Right lobe of liver (tissue), 4 donors: ENCODE results near the gene DNASE1L3.

Source experiments
- POLR2A ChIP-seq: fragments of 450-650 bp; IDR thresholded peaks from one replicate; pipeline ENCODE4 v1.6.1; 2017; ENCODE audit warnings: antibody characterized with exemption, mild to moderate bottlenecking
- TF ChIP-seq, protein P1 (sequence below), 4 donors: fragments of 200-600 bp in 3 of 4; fragments of 450-650 bp in 1 of 4; IDR thresholded peaks; one replicate each; pipeline versions ENCODE4 v1.5.1 to v1.8.0; 2016 to 2022; ENCODE audit warnings: antibody characterized with exemption in 4 of 4, mild to moderate bottlenecking in 2 of 4
- donor health status: DM: no; HTN: no; CAD: no.
- donor health status: DM: no; HTN: no; CAD: no.
- donor health status: DM: no; HTN: yes; CAD: no.

DNA sequence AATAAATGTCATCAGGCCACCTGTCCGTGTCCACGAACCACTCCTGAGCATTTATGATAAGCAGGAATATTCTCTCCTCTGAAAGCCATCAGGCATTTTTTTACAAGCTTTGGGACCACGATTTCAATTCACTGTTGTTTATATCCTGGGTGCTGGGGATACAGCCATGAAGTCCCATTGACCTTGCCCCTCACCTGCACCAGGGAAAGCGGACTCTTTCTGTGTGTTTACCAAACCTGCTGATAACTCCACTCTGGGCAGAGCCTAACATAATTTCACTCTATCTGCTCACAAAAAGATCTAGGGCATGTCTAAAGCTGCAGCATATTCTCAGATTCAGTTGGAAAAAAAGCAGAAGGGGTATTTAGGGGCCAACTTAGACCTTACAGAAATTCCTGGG lies 4.8 kb downstream of the DNASE1L3 start:
- no peak for TF ChIP-seq POLR2A
- TF ChIP-seq, protein P1, sequence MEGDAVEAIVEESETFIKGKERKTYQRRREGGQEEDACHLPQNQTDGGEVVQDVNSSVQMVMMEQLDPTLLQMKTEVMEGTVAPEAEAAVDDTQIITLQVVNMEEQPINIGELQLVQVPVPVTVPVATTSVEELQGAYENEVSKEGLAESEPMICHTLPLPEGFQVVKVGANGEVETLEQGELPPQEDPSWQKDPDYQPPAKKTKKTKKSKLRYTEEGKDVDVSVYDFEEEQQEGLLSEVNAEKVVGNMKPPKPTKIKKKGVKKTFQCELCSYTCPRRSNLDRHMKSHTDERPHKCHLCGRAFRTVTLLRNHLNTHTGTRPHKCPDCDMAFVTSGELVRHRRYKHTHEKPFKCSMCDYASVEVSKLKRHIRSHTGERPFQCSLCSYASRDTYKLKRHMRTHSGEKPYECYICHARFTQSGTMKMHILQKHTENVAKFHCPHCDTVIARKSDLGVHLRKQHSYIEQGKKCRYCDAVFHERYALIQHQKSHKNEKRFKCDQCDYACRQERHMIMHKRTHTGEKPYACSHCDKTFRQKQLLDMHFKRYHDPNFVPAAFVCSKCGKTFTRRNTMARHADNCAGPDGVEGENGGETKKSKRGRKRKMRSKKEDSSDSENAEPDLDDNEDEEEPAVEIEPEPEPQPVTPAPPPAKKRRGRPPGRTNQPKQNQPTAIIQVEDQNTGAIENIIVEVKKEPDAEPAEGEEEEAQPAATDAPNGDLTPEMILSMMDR (IDR thresholded peaks at IDR 0.05), result no peak
